WTC11 (cell line): ENCODE measurements around the gene CAP1. TPM values are rescaled to one million over a fixed set of nuclear protein-coding genes. Genes with fewer than 3 reads are reported as not detected.

Experiments used
- ATF1 ChIP-seq: sonication (generic); formaldehyde crosslinking; IDR thresholded peaks from 2 replicates; pipeline ENCODE4 v1.8.1; 2023; ENCODE audit warnings: mild to moderate bottlenecking, moderate library complexity, missing genetic modification reagents
- ESRRA ChIP-seq: sonication (generic); formaldehyde crosslinking; IDR thresholded peaks from 2 replicates; pipeline ENCODE4 v1.8.1; 2022; ENCODE audit warnings: mild to moderate bottlenecking, missing genetic modification reagents, borderline replicate concordance
- FOXJ3 ChIP-seq: sonication (generic); formaldehyde crosslinking; IDR thresholded peaks from 2 replicates; pipeline ENCODE4 v1.9.0; 2021; ENCODE audit warnings: missing genetic modification reagents, mild to moderate bottlenecking, borderline replicate concordance
- GABPB1 ChIP-seq: sonication (generic); formaldehyde crosslinking; IDR thresholded peaks from 2 replicates; pipeline ENCODE4 v1.8.1; 2023; ENCODE audit warnings: mild to moderate bottlenecking, missing genetic modification reagents
- JAZF1 ChIP-seq: fragments of 250-450 bp; sonication (Bioruptor Pico); IDR thresholded peaks from 2 replicates; pipeline ENCODE4 v1.9.0; 2021; ENCODE audit warnings: moderate library complexity, mild to moderate bottlenecking, inconsistent platforms
- JUN ChIP-seq: sonication (generic); formaldehyde crosslinking; IDR thresholded peaks from 2 replicates; pipeline ENCODE4 v1.8.0; 2023; ENCODE audit warnings: mild to moderate bottlenecking, missing genetic modification reagents
- NR1H2 ChIP-seq: sonication (generic); formaldehyde crosslinking; IDR thresholded peaks from 2 replicates; pipeline ENCODE4 v1.9.0; 2021; ENCODE audit warnings: mild to moderate bottlenecking, moderate library complexity, missing genetic modification reagents
- NR2C2 ChIP-seq: sonication (generic); formaldehyde crosslinking; IDR thresholded peaks from 2 replicates; pipeline ENCODE4 v1.8.0; 2022; ENCODE audit warnings: mild to moderate bottlenecking, missing genetic modification reagents
- RELA ChIP-seq: sonication (generic); formaldehyde crosslinking; IDR thresholded peaks from 2 replicates; pipeline ENCODE4 v1.8.1; 2022; ENCODE audit warnings: missing genetic modification reagents, mild to moderate bottlenecking, borderline replicate concordance
- RORB ChIP-seq: fragments of 250-450 bp; sonication (Bioruptor Pico); IDR thresholded peaks from 2 replicates; pipeline ENCODE4 v1.9.0; 2021; ENCODE audit warnings: mild to moderate bottlenecking
- SMAD3 ChIP-seq: sonication (generic); formaldehyde crosslinking; IDR thresholded peaks from 2 replicates; pipeline ENCODE4 v1.8.0; 2022; ENCODE audit warnings: missing genetic modification reagents, mild to moderate bottlenecking, borderline replicate concordance
- SP1 ChIP-seq: sonication (generic); formaldehyde crosslinking; conservative IDR thresholded peaks from 2 replicates; pipeline ENCODE4 v1.8.1; 2022; ENCODE audit warnings: missing genetic modification reagents
- TP53 ChIP-seq: sonication (generic); formaldehyde crosslinking; IDR thresholded peaks from 2 replicates; pipeline ENCODE4 v1.8.1; 2023; ENCODE audit warnings: mild to moderate bottlenecking, missing genetic modification reagents
- ZNF121 ChIP-seq: sonication (generic); formaldehyde crosslinking; IDR thresholded peaks from 2 replicates; pipeline ENCODE4 v1.8.0; 2023; ENCODE audit warnings: missing genetic modification reagents
- ZNF138 ChIP-seq: sonication (generic); formaldehyde crosslinking; conservative IDR thresholded peaks from 2 replicates; pipeline ENCODE4 v1.8.1; 2022; ENCODE audit warnings: mild to moderate bottlenecking, moderate library complexity, missing genetic modification reagents
- ZNF219 ChIP-seq: sonication (generic); formaldehyde crosslinking; IDR thresholded peaks from 2 replicates; pipeline ENCODE4 v1.8.0; 2023; ENCODE audit warnings: missing genetic modification reagents, mild to moderate bottlenecking, borderline replicate concordance
- ZNF232 ChIP-seq: sonication (generic); formaldehyde crosslinking; IDR thresholded peaks from 2 replicates; pipeline ENCODE4 v1.8.0; 2022; ENCODE audit warnings: mild to moderate bottlenecking, missing genetic modification reagents
- ZNF263 ChIP-seq: sonication (generic); formaldehyde crosslinking; IDR thresholded peaks from 2 replicates; pipeline ENCODE4 v1.8.1; 2022; ENCODE audit warnings: low read depth, mild to moderate bottlenecking, moderate library complexity, missing genetic modification reagents
- ZNF671 ChIP-seq: fragments of 250-450 bp; sonication (Bioruptor Pico); IDR thresholded peaks from 2 replicates; pipeline ENCODE4 v1.8.0; 2021; ENCODE audit warnings: mild to moderate bottlenecking
- total RNA-seq: library from RNA; stranded (reverse); gene quantifications from 3 replicates; pipeline ENCODE4 v1.2.3, GENCODE V29; 2021
- TF ChIP-seq, protein P1 (sequence below): fragments of 250-450 bp; sonication (Bioruptor Pico); IDR thresholded peaks from 2 replicates; pipeline ENCODE4 v1.9.0; 2021; ENCODE audit warnings: moderate library complexity, mild to moderate bottlenecking, inconsistent platforms, borderline replicate concordance
- TF ChIP-seq, protein P2 (sequence below): fragments of 250-450 bp; sonication (Bioruptor Pico); conservative IDR thresholded peaks from 2 replicates; pipeline ENCODE4 v1.9.0; 2021; ENCODE audit warnings: mild to moderate bottlenecking
- TF ChIP-seq, protein P3 (sequence below): fragments of 250-450 bp; sonication (Bioruptor Pico); IDR thresholded peaks from 2 replicates; pipeline ENCODE4 v1.9.0; 2021; ENCODE audit warnings: mild to moderate bottlenecking
- TF ChIP-seq, protein P4 (sequence below): sonication (generic); formaldehyde crosslinking; IDR thresholded peaks from 2 replicates; pipeline ENCODE4 v1.8.1; 2023; ENCODE audit warnings: mild to moderate bottlenecking, missing genetic modification reagents, borderline replicate concordance
- TF ChIP-seq, protein P5 (sequence below): sonication (generic); formaldehyde crosslinking; IDR thresholded peaks from 2 replicates; pipeline ENCODE4 v1.8.1; 2022; ENCODE audit warnings: low read depth, missing genetic modification reagents, borderline replicate concordance
- TF ChIP-seq, protein P6 (sequence below): sonication (generic); formaldehyde crosslinking; IDR thresholded peaks from 2 replicates; pipeline ENCODE4 v1.8.1; 2022; ENCODE audit warnings: mild to moderate bottlenecking, moderate library complexity, missing genetic modification reagents
- TF ChIP-seq, protein P7 (sequence below): sonication (generic); formaldehyde crosslinking; IDR thresholded peaks from 2 replicates; pipeline ENCODE4 v1.8.1; 2023; ENCODE audit warnings: mild to moderate bottlenecking, missing genetic modification reagents, moderate library complexity
- TF ChIP-seq, protein P8 (sequence below): sonication (generic); formaldehyde crosslinking; IDR thresholded peaks from 2 replicates; pipeline ENCODE4 v1.8.0; 2022; ENCODE audit warnings: mild to moderate bottlenecking, missing genetic modification reagents

CAP1 gene
- total RNA-seq, 1 experiment from 2014 or later = 304 TPM

DNA sequence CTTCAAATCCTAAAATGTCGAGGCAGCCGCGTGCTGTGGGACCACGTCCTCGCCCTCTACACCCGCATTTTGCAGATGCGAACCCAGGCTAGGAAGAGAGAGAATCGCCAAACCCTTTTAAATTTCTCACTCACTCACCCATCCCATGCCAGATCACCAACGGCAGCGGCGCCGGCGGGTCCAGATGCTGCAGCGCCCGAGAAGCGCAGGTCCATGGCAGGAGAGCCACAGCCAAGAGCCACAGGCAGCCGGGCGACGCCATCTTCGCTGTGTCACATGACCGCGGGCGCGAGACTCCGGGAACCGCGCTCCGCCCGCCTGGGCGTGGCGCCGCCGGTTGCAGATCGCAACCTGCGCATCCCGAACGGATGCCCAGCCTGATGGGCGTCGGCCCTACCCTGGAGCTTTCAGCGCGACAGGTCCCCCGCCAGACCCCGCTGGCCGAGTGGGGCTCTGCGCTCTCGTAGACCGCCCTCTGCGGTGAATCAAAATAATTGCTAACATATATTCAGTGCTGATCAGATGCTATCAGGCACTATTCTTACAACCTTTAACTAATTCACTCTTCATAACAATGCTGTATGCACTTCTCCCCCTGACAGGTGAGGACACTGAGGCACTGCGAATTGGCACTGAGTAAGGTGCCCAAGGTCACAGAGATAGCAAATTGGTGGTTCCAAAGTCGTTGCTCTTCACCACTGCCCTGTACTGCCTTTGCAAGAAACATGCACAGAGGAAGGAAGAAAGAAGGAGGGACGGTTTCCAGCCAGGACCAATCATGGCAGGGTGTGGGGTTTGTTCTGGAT lies 56.7 kb downstream of the CAP1 start, which contains the start of gene PPT1 (continued):
- TF ChIP-seq JUN (CRISPR knock-in tag) = no peak
- no peak for TF ChIP-seq ATF1 (CRISPR knock-in tag)
- TF ChIP-seq TP53 (CRISPR knock-in tag) = no peak
- no peak for TF ChIP-seq ZNF671 (CRISPR knock-in tag)
- TF ChIP-seq, protein P1, sequence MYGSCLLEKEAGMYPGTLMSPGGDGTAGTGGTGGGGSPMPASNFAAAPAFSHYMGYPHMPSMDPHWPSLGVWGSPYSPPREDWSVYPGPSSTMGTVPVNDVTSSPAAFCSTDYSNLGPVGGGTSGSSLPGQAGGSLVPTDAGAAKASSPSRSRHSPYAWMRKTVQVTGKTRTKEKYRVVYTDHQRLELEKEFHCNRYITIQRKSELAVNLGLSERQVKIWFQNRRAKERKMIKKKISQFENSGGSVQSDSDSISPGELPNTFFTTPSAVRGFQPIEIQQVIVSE (CRISPR knock-in tag) = no peak
- TF ChIP-seq, protein P2, sequence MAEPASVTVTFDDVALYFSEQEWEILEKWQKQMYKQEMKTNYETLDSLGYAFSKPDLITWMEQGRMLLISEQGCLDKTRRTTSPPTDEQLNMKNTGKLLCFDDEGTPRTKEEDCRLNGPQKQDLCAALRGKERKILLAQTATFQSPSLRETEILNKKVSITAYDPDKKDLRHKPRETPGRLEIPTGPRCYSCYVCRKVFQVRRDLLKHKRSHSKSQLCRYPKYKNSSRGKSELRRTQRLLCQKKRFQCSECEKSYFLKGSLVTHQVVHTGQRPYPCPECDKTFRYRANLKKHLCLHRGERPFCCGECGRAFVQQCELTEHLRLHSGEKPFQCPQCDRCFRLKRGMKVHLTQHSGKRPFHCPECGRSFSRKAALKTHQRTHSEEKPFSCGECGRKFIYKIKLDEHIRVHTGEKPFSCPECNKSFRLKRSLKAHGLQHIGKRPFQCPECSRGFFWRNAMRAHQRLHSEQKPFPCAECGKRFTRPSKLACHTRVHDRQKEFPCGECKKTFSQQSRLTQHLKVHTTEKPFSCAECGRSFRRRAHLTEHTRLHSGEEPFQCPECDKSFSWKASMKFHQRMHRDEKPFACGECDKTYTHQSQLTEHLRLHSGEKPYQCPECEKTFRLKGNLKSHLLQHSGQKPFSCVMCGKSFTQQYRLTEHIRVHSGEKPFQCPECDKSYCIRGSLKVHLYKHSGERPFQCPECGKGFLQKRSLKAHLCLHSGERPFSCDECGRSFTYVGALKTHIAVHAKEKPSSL (CRISPR knock-in tag) = no peak
- TF ChIP-seq ESRRA = no peak; the same call in 1 of the 2 replicates
- no peak for TF ChIP-seq ZNF219
- TF ChIP-seq ZNF263 = 0 out of 2 replicates have a peak, but pooled peaks have one; percentile 39
- TF ChIP-seq, protein P3, sequence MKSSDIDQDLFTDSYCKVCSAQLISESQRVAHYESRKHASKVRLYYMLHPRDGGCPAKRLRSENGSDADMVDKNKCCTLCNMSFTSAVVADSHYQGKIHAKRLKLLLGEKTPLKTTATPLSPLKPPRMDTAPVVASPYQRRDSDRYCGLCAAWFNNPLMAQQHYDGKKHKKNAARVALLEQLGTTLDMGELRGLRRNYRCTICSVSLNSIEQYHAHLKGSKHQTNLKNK (CRISPR knock-in tag) = no peak
- TF ChIP-seq, protein P4, sequence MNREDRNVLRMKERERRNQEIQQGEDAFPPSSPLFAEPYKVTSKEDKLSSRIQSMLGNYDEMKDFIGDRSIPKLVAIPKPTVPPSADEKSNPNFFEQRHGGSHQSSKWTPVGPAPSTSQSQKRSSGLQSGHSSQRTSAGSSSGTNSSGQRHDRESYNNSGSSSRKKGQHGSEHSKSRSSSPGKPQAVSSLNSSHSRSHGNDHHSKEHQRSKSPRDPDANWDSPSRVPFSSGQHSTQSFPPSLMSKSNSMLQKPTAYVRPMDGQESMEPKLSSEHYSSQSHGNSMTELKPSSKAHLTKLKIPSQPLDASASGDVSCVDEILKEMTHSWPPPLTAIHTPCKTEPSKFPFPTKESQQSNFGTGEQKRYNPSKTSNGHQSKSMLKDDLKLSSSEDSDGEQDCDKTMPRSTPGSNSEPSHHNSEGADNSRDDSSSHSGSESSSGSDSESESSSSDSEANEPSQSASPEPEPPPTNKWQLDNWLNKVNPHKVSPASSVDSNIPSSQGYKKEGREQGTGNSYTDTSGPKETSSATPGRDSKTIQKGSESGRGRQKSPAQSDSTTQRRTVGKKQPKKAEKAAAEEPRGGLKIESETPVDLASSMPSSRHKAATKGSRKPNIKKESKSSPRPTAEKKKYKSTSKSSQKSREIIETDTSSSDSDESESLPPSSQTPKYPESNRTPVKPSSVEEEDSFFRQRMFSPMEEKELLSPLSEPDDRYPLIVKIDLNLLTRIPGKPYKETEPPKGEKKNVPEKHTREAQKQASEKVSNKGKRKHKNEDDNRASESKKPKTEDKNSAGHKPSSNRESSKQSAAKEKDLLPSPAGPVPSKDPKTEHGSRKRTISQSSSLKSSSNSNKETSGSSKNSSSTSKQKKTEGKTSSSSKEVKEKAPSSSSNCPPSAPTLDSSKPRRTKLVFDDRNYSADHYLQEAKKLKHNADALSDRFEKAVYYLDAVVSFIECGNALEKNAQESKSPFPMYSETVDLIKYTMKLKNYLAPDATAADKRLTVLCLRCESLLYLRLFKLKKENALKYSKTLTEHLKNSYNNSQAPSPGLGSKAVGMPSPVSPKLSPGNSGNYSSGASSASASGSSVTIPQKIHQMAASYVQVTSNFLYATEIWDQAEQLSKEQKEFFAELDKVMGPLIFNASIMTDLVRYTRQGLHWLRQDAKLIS (CRISPR knock-in tag) = no peak
- 0 out of 2 replicates have a peak, but pooled peaks have one; percentile 43 for TF ChIP-seq GABPB1 (CRISPR knock-in tag)
- TF ChIP-seq, protein P5, sequence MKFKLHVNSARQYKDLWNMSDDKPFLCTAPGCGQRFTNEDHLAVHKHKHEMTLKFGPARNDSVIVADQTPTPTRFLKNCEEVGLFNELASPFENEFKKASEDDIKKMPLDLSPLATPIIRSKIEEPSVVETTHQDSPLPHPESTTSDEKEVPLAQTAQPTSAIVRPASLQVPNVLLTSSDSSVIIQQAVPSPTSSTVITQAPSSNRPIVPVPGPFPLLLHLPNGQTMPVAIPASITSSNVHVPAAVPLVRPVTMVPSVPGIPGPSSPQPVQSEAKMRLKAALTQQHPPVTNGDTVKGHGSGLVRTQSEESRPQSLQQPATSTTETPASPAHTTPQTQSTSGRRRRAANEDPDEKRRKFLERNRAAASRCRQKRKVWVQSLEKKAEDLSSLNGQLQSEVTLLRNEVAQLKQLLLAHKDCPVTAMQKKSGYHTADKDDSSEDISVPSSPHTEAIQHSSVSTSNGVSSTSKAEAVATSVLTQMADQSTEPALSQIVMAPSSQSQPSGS = peak; percentile 29; the same call in 1 of the 2 replicates
- no peak for TF ChIP-seq RORB (CRISPR knock-in tag)
- TF ChIP-seq, protein P6, sequence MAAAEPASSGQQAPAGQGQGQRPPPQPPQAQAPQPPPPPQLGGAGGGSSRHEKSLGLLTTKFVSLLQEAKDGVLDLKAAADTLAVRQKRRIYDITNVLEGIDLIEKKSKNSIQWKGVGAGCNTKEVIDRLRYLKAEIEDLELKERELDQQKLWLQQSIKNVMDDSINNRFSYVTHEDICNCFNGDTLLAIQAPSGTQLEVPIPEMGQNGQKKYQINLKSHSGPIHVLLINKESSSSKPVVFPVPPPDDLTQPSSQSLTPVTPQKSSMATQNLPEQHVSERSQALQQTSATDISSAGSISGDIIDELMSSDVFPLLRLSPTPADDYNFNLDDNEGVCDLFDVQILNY (CRISPR knock-in tag) = peak; percentile 95
- TF ChIP-seq ZNF138 (CRISPR knock-in tag) = no peak
- TF ChIP-seq RELA (CRISPR knock-in tag) = no peak; the same call in 1 of the 2 replicates
- TF ChIP-seq, protein P7, sequence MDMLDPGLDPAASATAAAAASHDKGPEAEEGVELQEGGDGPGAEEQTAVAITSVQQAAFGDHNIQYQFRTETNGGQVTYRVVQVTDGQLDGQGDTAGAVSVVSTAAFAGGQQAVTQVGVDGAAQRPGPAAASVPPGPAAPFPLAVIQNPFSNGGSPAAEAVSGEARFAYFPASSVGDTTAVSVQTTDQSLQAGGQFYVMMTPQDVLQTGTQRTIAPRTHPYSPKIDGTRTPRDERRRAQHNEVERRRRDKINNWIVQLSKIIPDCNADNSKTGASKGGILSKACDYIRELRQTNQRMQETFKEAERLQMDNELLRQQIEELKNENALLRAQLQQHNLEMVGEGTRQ (CRISPR knock-in tag) = peak; percentile 99
- no peak for TF ChIP-seq ZNF121 (CRISPR knock-in tag)
- TF ChIP-seq, protein P8, sequence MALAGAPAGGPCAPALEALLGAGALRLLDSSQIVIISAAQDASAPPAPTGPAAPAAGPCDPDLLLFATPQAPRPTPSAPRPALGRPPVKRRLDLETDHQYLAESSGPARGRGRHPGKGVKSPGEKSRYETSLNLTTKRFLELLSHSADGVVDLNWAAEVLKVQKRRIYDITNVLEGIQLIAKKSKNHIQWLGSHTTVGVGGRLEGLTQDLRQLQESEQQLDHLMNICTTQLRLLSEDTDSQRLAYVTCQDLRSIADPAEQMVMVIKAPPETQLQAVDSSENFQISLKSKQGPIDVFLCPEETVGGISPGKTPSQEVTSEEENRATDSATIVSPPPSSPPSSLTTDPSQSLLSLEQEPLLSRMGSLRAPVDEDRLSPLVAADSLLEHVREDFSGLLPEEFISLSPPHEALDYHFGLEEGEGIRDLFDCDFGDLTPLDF = no peak
- TF ChIP-seq ZNF232 (CRISPR knock-in tag) = peak; percentile 96
- TF ChIP-seq JAZF1 (CRISPR knock-in tag) = no peak
- TF ChIP-seq NR1H2 (CRISPR knock-in tag) = no peak
- no peak for TF ChIP-seq FOXJ3 (CRISPR knock-in tag)
- TF ChIP-seq SP1 (CRISPR knock-in tag) = peak; percentile 85
- 0 out of 2 replicates have a peak, but pooled peaks have one; percentile 20 for TF ChIP-seq NR2C2 (CRISPR knock-in tag)
- peak; percentile 72; the same call in 1 of the 2 replicates for TF ChIP-seq SMAD3 (CRISPR knock-in tag)
